Activated CD8-positive, alpha-beta memory T cell treated with anti-CD3 and anti-CD28 coated beads, Interleukin-2, amount 50 U/mL, for 1 hour (primary cell): ENCODE data around the gene ZNF200.
"Not testable (repeated sequence)": the region's sequence is repeated elsewhere in the genome, so short reads cannot be mapped to it uniquely, and the experiment has no call there.

Experiments
- DNase-seq: peaks from one replicate; pipeline ENCODE4 v3.0.0-alpha.2; 2020; ENCODE audit errors: extremely low read depth

ZNF200 gene

GRCh38 chr16:3198334-3199072, 36.5 kb downstream of the ZNF200 start:
- DNase-seq: no peak

- DNase-seq: not testable (repeated sequence)
Observed at GRCh38 chr16:3197694-3198333, 37.1 kb downstream of the ZNF200 start.

GRCh38 chr16:3195975-3196374, 39.0 kb downstream of the ZNF200 start:
- DNase-seq: no peak

- DNase-seq: no peak
Observed at GRCh38 chr16:3194792-3195191, 40.2 kb downstream of the ZNF200 start.

- no peak for DNase-seq
Observed at GRCh38 chr16:3193221-3194212, 41.4 kb downstream of the ZNF200 start.

GRCh38 chr16:3192476-3193019, 42.4 kb downstream of the ZNF200 start:
- no peak for DNase-seq

GRCh38 chr16:3190949-3191353, 44.0 kb downstream of the ZNF200 start:
- no peak for DNase-seq

GRCh38 chr16:3189869-3190268, 45.1 kb downstream of the ZNF200 start:
- DNase-seq: no peak

- DNase-seq: no peak
Observed at GRCh38 chr16:3188925-3189825, 45.8 kb downstream of the ZNF200 start.

- no peak for DNase-seq
Observed at GRCh38 chr16:3188675-3188924, 46.4 kb downstream of the ZNF200 start.

- DNase-seq: no peak
Observed at GRCh38 chr16:3187798-3188674, 46.9 kb downstream of the ZNF200 start, which contains the start of gene OR1F1. Gene OR1F1 (plus strand): TSS chr16:3188204.

GRCh38 chr16:3186946-3187690, 47.8 kb downstream of the ZNF200 start:
- DNase-seq: no peak

- DNase-seq: no peak
Observed at GRCh38 chr16:3183445-3184139, 51.4 kb downstream of the ZNF200 start.

- DNase-seq: no peak
Observed at GRCh38 chr16:3182608-3183444, 52.1 kb downstream of the ZNF200 start.

- not testable (repeated sequence) for DNase-seq
Observed at GRCh38 chr16:3182293-3182607, 52.7 kb downstream of the ZNF200 start.

- DNase-seq: no peak
Observed at GRCh38 chr16:3180445-3180878, 54.5 kb downstream of the ZNF200 start.

- DNase-seq: no peak
Observed at GRCh38 chr16:3179651-3180050, 55.3 kb downstream of the ZNF200 start.
